Activated T-helper 2 cell treated with anti-CD3 and anti-CD28 coated beads, Interferon-gamma antibody, Interleukin-2, Interleukin-4, amounts not matched to agents 10 μg/mL and 5 μg/mL and 100 μg/mL, durations not matched to agents 14 hours and 24 hours and 36 hours (primary cell): ENCODE measurements around the gene PTPRZ1. TPM values are rescaled to one million over a fixed set of nuclear protein-coding genes. Genes with fewer than 3 reads are reported as not detected.

ENCODE experiments used
- DNase-seq: peaks from one replicate; pipeline ENCODE4 v3.0.0; 2021; ENCODE audit warnings: low spot score
- H3K27ac Mint-ChIP-seq: one replicate; pipeline ENCODE4 v1.8.0; 2021; ENCODE audit warnings: mixed read lengths
- H3K27me3 Mint-ChIP-seq: one replicate; pipeline ENCODE4 v1.8.0; 2021; ENCODE audit warnings: low read depth, mixed read lengths
- H3K36me3 Mint-ChIP-seq: one replicate; pipeline ENCODE4 v1.8.0; 2021; ENCODE audit warnings: low read depth, mixed read lengths
- H3K4me1 Mint-ChIP-seq: one replicate; pipeline ENCODE4 v1.8.0; 2021; ENCODE audit warnings: low read depth, mixed read lengths
- H3K4me3 Mint-ChIP-seq: one replicate; pipeline ENCODE4 v1.8.0; 2021; ENCODE audit warnings: low read depth, mild to moderate bottlenecking, moderate library complexity, mixed read lengths
- H3K9me3 Mint-ChIP-seq: one replicate; pipeline ENCODE4 v1.8.0; 2021; ENCODE audit warnings: mixed read lengths
- intact Hi-C: fragments of 100-400 bp; cut with micrococcal nuclease; formaldehyde crosslinking; loops from one replicate; pipeline ENCODE4 v1.15.1; 2023
- total RNA-seq: library from RNA; stranded (reverse); gene quantifications from 2 replicates; pipeline ENCODE4 v1.2.3, GENCODE V29; 2022

PTPRZ1 gene
- total RNA-seq, 1 donor from 2014 or later = not detected

GRCh38 chr7:121874298-121874697, 1.3 kb downstream of the PTPRZ1 start:
- DNase-seq = no peak
- Mint-ChIP-seq H3K36me3 (no peaks in the 10 kb centered on the region), H3K4me3 (no peak overlapping the region), H3K27ac (no peak overlapping the region), H3K9me3 (no peaks in the 10 kb centered on the region), H3K4me1 (peaks cover 2% of the 10 kb centered on the region), H3K27me3 (peaks cover 43% of the 10 kb centered on the region)
- intact Hi-C loops = loop anchor here (10.0 kb wide), 1 partner anchor 431 kb away; the partner anchor contains the start of gene FEZF1

GRCh38 chr7:121875203-121875602, 2.2 kb downstream of the PTPRZ1 start:
- intact Hi-C loops = loop anchor here (10.0 kb wide), 1 partner anchor 430 kb away; the partner anchor contains the start of gene FEZF1
- no peak overlapping the region for H3K4me3 Mint-ChIP-seq

GRCh38 chr7:121876656-121877500, 3.9 kb downstream of the PTPRZ1 start:
- no peak overlapping the region for H3K4me3 Mint-ChIP-seq
- no peak overlapping the region for H3K27ac Mint-ChIP-seq
- DNase-seq = no peak
- H3K4me1 Mint-ChIP-seq = peaks cover 2% of the 10 kb centered on the region
- H3K36me3 Mint-ChIP-seq = no peaks in the 10 kb centered on the region
- intact Hi-C loops = loop anchor here (10.0 kb wide), 1 partner anchor 428 kb away; the partner anchor contains the start of gene FEZF1
- peaks cover 32% of the 10 kb centered on the region for H3K27me3 Mint-ChIP-seq
- H3K9me3 Mint-ChIP-seq = no peaks in the 10 kb centered on the region

More at GRCh38 chr7:121875203-121875602, 2.2 kb downstream of the PTPRZ1 start:
- Mint-ChIP-seq H3K9me3 (no peaks in the 10 kb centered on the region), H3K27ac (no peak overlapping the region), H3K27me3 (peaks cover 41% of the 10 kb centered on the region), H3K4me1 (peaks cover 2% of the 10 kb centered on the region), H3K36me3 (no peaks in the 10 kb centered on the region)
- DNase-seq = no peak

- peaks cover 15% of the 10 kb centered on the region for H3K27me3 Mint-ChIP-seq
- intact Hi-C loops = loop anchor here (10.0 kb wide), 1 partner anchor 426 kb away; the partner anchor contains the start of gene FEZF1
- no peaks in the 10 kb centered on the region for H3K9me3 Mint-ChIP-seq
- DNase-seq = no peak
- no peak overlapping the region for H3K4me3 Mint-ChIP-seq
- H3K27ac Mint-ChIP-seq = no peak overlapping the region
- no peaks in the 10 kb centered on the region for H3K4me1 Mint-ChIP-seq
- no peaks in the 10 kb centered on the region for H3K36me3 Mint-ChIP-seq
Measured at GRCh38 chr7:121878918-121879464, 6.0 kb downstream of the PTPRZ1 start.

GRCh38 chr7:121879544-121879943, 6.6 kb downstream of the PTPRZ1 start:
- no peak for DNase-seq
- intact Hi-C loops = loop anchor here (10.0 kb wide), 1 partner anchor 425 kb away; the partner anchor contains the start of gene FEZF1
- no peak overlapping the region for H3K27ac Mint-ChIP-seq
- no peaks in the 10 kb centered on the region for H3K36me3 Mint-ChIP-seq
- H3K27me3 Mint-ChIP-seq = peaks cover 10% of the 10 kb centered on the region
- no peak overlapping the region for H3K4me3 Mint-ChIP-seq
- no peaks in the 10 kb centered on the region for H3K9me3 Mint-ChIP-seq
- no peaks in the 10 kb centered on the region for H3K4me1 Mint-ChIP-seq

GRCh38 chr7:121882731-121883130, 9.8 kb downstream of the PTPRZ1 start:
- Mint-ChIP-seq H3K9me3 (no peaks in the 10 kb centered on the region), H3K4me3 (no peak overlapping the region), H3K36me3 (no peaks in the 10 kb centered on the region), H3K4me1 (no peaks in the 10 kb centered on the region), H3K27me3 (no peaks in the 10 kb centered on the region), H3K27ac (no peak overlapping the region)
- intact Hi-C loops = no loop called here
- DNase-seq = no peak

- Mint-ChIP-seq H3K36me3 (no peaks in the 10 kb centered on the region), H3K27ac (no peak overlapping the region), H3K9me3 (no peaks in the 10 kb centered on the region), H3K4me1 (no peaks in the 10 kb centered on the region), H3K4me3 (no peak overlapping the region), H3K27me3 (no peaks in the 10 kb centered on the region)
- no peak for DNase-seq
- intact Hi-C loops = no loop called here
Measured at GRCh38 chr7:121885166-121885920, 12.4 kb downstream of the PTPRZ1 start.

GRCh38 chr7:121887634-121888033, 14.7 kb downstream of the PTPRZ1 start:
- Mint-ChIP-seq H3K4me1 (no peaks in the 10 kb centered on the region), H3K4me3 (no peak overlapping the region), H3K36me3 (no peaks in the 10 kb centered on the region), H3K9me3 (no peaks in the 10 kb centered on the region), H3K27me3 (no peaks in the 10 kb centered on the region), H3K27ac (no peak overlapping the region)
- intact Hi-C loops = no loop called here
- no peak for DNase-seq

- no peaks in the 10 kb centered on the region for H3K27me3 Mint-ChIP-seq
- intact Hi-C loops = no loop called here
- no peak overlapping the region for H3K27ac Mint-ChIP-seq
- no peaks in the 10 kb centered on the region for H3K36me3 Mint-ChIP-seq
- DNase-seq = no peak
- no peak overlapping the region for H3K4me3 Mint-ChIP-seq
- no peaks in the 10 kb centered on the region for H3K9me3 Mint-ChIP-seq
- H3K4me1 Mint-ChIP-seq = no peaks in the 10 kb centered on the region
Measured at GRCh38 chr7:121890833-121891232, 17.9 kb downstream of the PTPRZ1 start.

GRCh38 chr7:121891731-121892130, 18.8 kb downstream of the PTPRZ1 start:
- DNase-seq = no peak
- Mint-ChIP-seq H3K27ac (no peak overlapping the region), H3K36me3 (no peaks in the 10 kb centered on the region), H3K4me1 (no peaks in the 10 kb centered on the region), H3K4me3 (no peak overlapping the region), H3K27me3 (no peaks in the 10 kb centered on the region), H3K9me3 (no peaks in the 10 kb centered on the region)
- intact Hi-C loops = no loop called here

GRCh38 chr7:121901026-121901425, 28.1 kb downstream of the PTPRZ1 start:
- no peaks in the 10 kb centered on the region for H3K4me1 Mint-ChIP-seq
- intact Hi-C loops = no loop called here
- H3K27me3 Mint-ChIP-seq = no peaks in the 10 kb centered on the region
- no peak for DNase-seq
- H3K9me3 Mint-ChIP-seq = no peaks in the 10 kb centered on the region
- no peaks in the 10 kb centered on the region for H3K36me3 Mint-ChIP-seq
- H3K4me3 Mint-ChIP-seq = no peak overlapping the region
- H3K27ac Mint-ChIP-seq = no peak overlapping the region

- intact Hi-C loops = no loop called here
- no peaks in the 10 kb centered on the region for H3K4me1 Mint-ChIP-seq
- no peak for DNase-seq
- no peaks in the 10 kb centered on the region for H3K9me3 Mint-ChIP-seq
- H3K4me3 Mint-ChIP-seq = no peak overlapping the region
- no peak overlapping the region for H3K27ac Mint-ChIP-seq
- H3K27me3 Mint-ChIP-seq = no peaks in the 10 kb centered on the region
- H3K36me3 Mint-ChIP-seq = no peaks in the 10 kb centered on the region
Measured at GRCh38 chr7:121904120-121904519, 31.2 kb downstream of the PTPRZ1 start.
